NCI-H2196 treated with DMSO at 0.1 percent for 48 hours (cell line): ENCODE results near the gene PER2.
A peak's percentile ranks its signal among the peaks of the same experiment; 100 is the strongest.

Experiments
- DNase-seq: peaks from one replicate; lab custom pipeline; 2025; ENCODE audit not compliant: unreplicated experiment; lab: John Stamatoyannopoulos, UW

Gene PER2

DNA sequence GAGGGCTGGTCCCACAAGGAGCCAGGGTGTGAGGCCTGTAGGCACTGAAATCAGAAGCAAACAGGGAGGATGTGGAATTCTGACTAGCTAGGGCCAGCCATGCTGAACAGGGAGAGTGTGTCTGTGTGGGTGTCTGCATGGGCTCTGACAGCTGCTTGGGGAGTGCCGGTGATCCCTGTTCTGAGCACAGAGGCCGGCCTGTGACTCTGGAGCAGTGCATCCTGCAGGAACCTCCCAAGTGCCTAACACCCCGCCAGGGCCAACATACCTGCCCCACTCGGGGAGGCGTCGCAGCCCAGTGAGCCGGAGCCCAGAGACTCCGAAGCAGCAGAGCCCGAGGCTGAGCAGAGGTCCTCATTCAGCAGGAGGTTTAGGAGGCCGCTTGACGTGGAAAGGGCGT is 37.1 kb downstream of the PER2 start:
- DNase-seq, result no peak

DNA sequence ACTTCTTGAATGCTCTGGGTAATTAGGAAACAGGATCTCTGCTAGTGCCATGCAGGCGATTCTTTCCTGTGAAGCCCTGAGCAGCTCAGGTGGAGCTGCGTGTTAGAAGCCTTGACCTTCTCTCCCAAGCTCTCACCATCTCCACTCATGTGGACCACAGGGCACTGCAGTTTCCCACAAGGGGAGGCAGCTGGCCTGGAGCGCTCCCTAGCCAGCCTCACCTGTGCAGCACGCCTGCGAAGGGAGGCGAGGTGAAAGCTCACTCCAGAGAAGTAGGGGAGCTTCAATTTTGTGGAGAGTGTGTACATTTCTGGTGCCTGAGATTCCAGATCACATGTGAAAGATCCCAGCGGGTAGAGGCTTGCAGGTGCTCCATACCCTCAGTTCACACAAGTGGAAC is 37.5 kb downstream of the PER2 start:
- no peak for DNase-seq

DNA sequence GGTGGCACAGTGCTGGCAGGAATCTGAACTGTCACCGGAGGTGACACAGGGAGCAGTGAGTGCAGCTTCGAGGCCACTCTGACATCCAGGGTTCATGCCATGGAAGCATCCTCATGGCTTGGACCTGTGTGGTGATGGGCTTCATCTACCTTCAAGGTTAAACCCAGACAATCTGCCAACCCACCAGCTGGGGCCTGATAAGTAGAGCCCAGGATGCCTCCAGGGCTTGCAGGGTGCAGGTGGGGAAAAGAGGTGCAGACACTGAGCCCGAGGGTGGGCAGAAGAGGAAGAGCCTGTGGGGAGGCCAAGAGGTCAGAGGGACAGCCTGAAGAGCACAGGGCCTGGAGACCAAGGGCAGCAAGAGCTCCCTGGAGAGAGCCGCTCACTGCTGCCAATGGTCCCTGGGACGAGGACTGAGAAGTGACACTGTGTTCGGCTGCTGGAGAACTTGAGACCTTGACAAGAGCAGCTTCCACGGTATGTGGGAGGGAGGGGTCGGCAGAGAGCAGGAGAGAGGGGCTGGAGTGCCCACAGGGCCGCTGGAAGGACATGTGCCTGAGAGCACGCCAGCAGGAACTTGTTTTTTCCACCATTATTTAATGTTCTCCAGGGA is 40.5 kb downstream of the PER2 start:
- no peak for DNase-seq

DNA sequence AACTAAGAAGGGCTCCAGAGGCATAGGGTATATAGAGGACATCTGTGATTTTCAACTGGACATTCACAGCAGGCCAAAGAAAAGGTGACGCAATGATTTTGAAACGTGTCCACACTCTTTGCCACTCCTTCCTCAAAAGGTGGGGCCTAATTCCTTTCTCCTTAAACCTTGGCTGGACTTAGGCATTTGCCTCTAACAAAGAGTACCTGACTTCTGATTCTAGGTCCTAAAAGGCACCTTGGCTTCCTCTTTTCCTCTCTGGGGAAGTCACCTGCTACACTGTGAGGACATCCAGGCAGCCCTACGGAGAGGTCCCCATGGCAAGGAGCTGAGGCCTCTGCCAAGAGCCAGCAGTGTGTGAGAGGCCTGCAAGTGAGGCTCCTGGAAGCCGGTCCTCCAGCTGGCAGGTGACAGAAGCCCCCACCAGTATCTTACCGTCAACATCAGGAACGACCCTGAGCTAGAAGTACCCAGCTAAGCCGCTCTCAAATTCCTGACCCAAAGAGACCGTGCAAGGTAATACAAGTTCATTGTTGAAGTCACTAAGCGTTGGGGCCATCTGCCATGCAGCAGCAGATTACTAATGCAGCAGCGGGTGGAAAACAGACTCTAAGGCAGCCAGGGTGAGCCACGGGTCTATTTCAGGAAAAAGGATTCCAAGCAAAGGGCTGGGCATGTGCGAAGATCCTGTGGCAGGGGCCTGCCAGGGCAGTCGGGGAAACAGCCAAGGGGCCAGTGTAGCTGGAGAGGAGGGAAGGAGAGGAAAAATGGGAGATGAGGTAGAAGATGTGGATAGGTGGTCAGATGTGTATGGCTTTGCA is 41.2 kb downstream of the PER2 start:
- no peak for DNase-seq

DNA sequence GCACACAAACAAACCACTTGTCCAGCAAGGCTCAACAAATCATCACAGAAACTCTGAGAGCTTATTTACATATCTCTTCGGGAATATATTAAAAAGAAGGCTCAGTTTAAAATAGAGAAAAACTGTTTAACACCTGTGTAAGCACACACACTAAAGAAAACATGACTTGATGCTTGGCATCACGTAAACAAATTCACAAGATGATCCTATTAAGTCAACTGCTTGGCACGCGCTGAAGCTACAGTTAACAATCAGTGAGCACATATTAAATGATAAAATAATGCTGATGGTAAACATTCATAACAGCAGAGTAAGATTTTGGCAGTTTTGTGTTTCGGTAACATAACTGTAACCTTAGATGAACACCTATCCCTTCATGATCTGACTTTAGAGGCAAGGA is 44.3 kb downstream of the PER2 start:
- DNase-seq, result no peak

DNA sequence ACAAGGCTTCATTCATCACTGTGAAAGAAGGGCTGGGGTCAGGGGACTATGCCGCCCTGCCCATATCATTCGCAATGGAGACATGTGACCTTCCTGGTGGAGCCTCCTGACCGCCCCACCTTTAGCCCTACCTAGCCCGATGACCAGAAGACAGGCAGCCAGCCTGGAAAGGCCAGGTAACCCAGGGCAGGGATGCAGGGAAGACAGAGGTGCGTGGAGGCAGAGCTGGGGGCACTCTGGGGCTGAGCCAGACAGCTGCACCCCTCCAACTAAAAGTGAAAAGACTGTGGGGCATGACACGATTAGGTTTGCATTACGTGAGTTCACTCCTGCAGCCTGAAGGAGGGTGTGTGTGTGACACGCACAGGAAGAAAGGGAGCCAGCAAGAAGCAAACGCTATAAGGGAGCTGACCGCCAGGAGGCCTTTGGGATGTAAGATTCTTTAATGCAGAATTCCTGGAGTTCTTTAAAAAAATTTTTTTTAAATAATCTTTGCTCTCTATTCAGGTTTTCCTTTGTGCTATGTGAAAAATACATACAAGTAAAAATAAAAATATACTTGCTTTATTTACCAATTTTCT is 44.8 kb downstream of the PER2 start:
- peak; percentile 32 for DNase-seq

DNA sequence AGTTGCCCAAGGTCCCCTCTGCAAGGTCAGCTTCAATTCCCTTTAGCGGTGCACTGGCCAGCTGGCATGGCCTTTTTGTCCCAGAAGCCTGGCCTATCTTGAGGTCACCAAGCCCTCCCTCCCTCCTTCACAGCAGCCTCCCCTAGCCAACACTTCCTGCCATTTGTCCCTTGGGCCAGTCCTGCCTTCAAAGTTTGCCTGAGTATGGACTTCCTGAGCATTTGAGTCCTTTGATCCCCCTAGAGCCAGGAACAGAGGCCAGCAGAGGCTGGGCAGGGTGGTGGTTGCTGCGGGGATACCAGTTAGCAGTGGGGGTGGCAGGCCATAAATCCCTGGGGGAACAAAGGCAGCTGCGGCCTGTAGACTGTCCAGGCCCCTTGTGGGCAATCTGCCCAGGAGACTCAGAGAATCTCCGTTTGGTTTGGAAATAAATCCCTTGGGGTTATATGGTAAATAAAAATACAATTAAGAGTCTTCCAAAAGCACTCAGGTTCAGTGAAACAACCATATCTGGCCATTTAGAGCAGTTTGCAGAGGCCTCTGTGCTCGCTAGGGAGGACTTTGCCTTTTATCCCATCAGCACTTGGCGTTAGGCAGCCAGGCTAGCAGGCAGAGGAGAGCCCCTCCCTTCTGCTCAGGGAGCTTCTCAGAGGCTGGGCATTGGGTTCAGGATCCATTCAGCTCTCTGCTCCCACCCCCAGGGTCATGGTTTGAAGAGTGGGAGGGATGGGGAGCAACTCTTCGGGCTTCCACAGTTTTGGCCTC is 45.5 kb downstream of the PER2 start:
- DNase-seq, result peak; percentile 94

DNA sequence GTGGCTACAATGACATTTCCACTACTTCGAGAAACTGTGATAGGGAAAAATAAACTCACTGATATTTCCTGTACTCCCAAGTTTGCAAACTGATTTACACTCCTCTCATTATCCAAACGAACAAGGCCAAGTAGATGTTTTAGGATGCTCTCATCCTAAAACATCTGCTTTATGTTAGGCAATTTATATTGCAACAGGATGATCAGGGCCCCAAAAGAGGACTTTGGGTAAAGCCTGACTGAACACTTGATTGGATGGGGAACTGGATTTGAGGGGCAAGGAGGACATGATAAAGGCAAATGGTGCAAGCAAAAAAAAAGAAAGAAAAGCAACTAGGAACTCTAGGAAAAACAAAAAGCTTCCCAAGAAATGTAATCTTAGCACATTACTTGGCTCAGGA is 46.4 kb downstream of the PER2 start:
- DNase-seq, result no peak

DNA sequence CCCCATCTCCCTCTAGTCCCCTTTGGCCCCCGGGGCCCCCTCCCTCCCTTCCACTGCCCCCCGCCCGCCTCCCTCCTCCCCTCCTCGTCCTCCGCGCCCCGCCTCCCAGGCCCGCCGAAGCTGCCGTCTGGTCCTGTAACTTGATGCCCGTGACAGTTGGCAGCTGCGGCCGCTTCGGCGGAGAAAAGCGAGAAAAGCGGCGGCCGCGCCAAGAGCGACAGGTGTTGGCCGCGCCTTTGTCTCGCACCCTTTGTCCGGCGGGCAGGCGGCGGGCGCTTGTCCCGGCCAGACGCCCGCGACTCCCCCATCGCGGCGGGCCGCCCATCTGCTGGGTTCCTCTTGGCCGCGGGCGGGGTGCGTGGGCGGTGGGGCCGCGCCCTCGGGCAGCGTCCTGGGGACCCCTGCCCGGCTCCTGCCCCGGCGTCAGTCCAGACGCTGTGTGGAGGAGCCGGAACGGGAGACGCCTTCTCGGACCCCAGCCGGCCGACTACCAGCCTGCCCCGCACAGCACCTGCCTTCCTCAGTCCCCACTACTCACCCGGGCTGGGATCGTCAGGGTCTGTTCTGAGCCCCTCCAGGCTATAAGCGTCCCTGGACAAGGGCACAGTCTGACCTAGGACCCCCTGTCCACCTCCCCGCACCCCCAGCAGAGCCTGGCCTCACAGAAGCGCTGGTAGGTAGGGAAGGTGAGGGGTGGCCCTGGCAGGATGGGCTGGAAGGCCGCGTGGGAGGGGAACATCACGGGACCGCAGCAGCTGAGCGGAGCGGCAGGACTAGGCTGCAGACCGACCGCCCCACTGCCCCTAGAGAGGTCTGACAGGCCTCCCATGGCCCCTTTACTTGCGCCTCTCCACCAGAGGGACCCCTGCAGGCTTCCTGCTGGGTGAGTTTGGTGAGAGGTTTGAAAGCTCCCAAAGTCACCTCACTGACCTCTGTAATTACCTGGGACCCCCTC is 47.4 kb downstream of the PER2 start:
- DNase-seq, result peak; percentile 88

DNA sequence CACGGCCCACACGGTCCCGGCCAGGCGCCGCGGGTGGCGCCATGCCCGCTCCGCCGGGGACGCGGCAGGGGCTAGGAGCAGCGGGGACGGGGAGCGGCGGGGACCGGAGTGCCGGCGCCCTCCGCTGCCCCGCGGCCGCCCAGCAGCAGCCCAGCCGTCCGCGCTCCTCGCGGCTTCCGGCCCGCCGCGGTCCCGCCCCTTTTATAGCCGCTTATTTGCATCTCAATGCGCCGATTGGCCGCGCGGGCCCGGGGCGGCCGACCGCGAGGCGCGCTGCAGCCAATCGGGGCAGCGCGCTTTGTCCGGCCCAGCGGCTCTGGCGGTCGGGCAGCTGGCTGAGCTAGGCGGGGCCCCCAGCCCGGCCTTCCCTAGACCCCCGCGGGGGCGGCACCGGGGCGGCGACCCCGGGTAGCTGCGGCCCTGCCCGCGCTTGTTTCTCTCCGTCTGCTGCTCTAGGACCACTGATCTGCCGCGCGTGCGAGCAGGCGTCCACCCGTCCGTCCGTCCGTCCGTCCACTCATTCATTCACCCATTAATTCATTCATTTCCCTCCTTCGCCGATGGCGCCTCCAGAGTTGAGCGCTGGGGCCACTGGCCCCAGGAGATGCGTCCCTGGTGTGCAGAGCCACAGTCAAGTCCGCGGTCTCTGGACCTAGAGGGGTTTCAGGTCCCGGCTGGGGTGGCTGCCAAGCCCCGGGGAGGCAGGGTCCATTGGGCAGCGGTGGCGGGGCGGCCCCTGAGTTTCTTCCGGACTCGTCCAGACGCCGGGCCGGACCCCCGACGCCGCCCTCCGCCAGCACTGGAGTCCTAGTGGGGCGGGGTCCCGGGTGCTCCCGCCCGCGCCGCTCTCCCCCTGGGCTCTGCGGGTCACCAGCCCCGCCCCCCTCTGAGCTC is 48.3 kb downstream of the PER2 start, which contains the start of gene HES6:
Gene HES6 (minus strand): TSS at position 176 of the 894 bp plus-strand sequence. CDS start 133 bp downstream, at position 43.
- peak; percentile 92 for DNase-seq

DNA sequence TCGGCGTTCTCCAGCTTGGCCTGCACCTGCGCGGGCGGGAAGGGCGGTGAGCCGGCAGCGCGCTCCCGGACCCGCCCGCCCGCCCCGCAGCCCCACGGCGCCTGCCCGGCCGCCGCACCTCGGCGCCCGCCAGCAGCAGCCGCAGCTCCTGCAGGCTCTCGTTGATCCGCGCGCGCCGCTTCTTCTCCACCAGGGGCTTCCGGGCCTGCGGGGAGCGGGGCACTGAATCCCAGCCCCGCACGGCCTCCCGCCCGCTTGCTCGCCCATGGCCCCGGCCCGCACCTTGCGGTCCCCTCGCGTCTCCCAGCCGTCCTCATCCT is 48.9 kb downstream of the PER2 start:
- no peak for DNase-seq

DNA sequence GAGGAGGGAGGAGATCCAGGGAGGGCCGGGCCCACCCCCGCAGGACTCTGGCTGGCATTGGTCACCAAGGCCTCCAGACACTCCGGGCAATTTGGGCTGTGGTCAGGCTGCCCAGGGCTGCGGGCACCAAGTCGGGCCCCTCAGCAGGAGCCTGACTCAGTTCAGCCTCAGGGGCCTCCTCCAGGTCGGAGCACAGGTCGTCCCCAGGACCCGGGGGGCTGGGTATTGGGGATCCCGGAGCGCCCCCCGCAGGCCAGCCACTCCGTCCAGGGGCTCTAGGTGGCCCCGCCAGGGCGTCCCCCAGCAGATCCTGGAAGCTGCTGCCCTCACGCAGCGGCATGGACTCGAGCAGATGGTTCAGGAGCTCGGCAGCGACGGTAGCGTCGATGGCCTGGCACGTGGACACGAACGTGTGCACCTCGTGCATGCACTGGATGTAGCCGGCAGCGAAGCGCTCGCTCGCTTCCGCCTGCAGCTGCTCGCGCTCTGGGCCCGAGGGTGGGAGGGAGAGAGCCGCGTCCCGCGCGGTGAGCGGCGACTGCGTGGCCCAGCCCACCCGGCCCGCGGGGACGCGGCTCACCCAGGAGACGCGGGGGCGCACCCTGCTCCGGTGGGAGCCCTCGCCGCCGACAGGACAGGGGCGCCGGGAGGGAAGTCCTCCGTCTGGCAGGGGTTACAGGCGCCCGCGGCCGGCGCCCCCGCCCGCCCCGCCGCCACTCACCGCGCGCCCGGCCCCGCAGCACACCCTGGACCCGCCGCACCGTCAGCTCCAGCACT is 49.5 kb downstream of the PER2 start:
- no peak for DNase-seq

DNA sequence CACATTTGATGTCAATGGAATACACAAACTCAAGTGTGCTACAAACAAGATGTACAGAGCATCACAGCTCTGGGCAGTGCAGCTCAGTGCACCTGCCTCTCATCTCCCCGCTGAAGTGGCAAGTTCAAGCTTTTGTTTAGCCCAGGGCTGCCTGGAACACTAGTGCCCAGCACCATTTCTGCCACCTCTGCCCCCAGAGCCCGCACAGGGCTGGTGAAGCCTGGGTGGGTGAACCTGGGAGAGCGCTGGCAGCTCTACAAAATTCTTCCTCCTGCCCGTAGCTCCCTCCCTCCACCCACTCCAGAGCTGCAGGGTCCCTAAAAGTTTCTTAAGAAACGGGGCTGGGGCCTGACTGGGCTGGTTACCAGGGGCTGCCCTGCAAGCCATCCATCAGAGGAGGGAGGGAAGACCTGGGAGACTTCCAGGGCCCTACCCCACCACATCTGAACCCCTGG is 50.1 kb downstream of the PER2 start:
- DNase-seq, result no peak

DNA sequence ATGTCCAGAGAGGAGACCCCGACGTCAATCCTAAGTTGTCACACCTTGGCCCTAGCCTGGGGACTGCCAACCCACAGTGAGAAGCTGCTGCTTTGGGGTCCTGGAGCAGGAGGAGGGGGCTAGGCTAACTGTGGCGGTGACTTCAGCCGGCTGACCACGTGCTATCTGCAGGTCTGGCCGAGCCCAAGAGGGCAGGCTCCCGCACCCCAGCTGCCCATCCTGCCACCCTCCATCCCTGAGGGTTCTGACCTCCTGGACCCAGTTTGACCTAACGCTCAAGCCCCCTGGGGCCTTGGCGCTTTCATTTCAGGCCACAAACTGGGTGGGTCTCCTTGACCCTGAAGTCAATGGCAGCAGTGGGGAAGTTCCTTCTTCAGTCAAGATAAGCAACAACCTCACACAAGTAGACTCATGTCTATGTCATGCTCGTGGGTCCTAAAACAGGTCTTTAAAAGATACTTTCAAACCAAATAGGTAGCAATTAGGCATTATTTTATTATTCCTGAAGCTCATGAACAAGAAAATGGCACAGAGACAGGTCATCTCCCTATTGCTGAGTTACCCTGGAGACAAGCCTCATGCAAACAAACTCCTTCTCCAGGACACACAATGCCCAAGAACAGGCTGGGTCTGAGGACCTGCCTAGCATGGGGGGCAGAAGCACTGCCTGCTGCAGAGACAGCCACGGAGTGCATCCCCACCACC is 50.8 kb downstream of the PER2 start:
- DNase-seq, result no peak

DNA sequence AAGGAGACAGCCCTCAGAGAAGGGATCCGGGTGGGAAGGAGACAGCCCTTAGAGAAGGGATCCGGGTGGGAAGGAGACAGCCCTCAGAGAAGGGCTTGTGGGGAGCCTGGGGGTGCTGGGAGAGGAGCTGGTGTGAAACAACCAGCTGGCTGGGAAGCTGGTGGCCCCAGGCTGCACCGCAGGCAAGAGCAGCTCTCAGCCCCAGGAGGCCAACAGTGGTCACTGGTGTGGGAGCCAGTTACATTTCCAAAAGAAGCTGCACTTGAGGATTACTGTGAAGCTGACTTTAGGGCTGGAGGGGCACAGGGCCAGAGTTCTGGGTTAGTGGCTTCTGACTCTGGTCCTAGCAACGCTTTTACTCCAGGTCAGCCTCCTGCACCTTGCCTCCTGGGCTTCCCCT is 51.8 kb downstream of the PER2 start:
- DNase-seq, result no peak

DNA sequence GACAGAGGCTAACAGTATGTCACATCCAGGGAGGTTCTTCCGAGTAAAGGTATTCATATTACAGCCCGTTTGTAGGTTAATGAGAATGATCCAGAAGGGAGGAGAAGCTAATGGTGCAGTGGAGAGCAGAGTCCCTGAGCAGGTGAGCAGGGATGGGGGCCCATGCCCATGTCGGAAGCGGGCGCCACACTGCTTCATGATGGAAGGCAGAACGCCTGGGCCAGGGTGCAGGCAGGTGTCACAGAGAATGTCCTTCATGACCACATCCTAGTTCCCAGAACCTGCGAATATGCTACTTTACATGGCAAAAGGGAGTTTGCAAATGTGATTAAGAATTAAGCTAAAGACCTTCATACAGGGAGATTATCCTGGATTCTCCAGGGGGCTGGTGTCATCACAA is 52.6 kb downstream of the PER2 start:
- DNase-seq, result no peak

DNA sequence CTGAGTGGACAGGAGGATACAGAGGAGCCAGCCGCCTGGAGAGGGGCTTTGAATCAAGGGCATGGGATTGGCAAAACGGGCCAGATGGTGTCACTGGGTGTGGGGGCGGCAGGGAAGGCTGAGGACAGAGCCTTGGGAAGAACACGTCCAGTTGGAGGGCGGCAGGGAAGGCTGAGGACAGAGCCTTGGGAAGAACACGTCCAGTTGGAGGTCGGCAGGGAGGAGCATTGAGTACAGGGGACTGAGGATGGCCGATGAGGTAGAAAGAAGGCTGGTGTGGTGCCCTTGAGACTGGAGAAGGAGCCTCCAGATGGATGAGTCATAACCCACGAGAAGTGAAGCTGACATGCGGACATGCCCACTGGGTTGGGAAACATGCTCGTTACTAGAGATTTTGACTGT is 53.1 kb downstream of the PER2 start:
- no peak for DNase-seq

DNA sequence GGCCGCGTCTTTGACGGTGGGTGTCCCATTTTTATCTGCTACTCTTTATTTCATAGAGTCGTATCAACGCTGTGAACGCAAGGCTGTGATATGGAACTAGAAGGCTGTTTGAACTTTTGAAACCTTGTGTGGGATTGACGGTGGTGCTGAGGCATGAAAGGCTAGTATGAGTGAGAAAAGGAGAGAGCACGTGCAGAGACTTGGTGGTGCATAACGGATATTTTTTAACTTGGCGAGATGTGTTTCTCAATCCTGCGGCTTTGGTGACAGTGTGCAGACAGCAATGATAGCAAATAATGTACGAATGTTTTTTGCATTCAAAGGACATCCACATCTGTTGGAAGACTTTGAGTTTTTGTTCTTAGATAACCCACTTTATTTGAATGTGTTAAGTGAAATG is 54.8 kb downstream of the PER2 start:
- no peak for DNase-seq
